HG02943 (cell line): ENCODE data around the gene PPHLN1.

Experiments
- ATAC-seq: cut with Tn5 transposase; IDR thresholded peaks from one replicate; pipeline ENCODE4 v1.9.1; 2021; ENCODE audit warnings: mild to moderate bottlenecking, low read depth, moderate library complexity; ENCODE audit not compliant: unreplicated experiment

Gene PPHLN1

GRCh38 chr12:42325653-42326474, at the start of gene PPHLN1, which contains the start of gene ZCRB1:
TSS of gene PPHLN1 (plus strand) at chr12:42326167. CDS start at chr12:42335903, 9,736 bp downstream.
TSS of gene ZCRB1 (minus strand) at chr12:42326094. CDS start at chr12:42324102, 1,992 bp downstream.
- ATAC-seq = peak; percentile 87

GRCh38 chr12:42277396-42278127, 48.4 kb upstream of the PPHLN1 start:
- no peak for ATAC-seq

GRCh38 chr12:42278128-42278510, 47.8 kb upstream of the PPHLN1 start:
- ATAC-seq = no peak

- ATAC-seq = no peak
Measured at GRCh38 chr12:42281278-42281677, 44.7 kb upstream of the PPHLN1 start.

GRCh38 chr12:42281844-42282243, 44.1 kb upstream of the PPHLN1 start:
- ATAC-seq = no peak

- no peak for ATAC-seq
Measured at GRCh38 chr12:42282294-42282693, 43.7 kb upstream of the PPHLN1 start.

GRCh38 chr12:42283739-42284138, 42.2 kb upstream of the PPHLN1 start:
- no peak for ATAC-seq

- no peak for ATAC-seq
Measured at GRCh38 chr12:42284157-42284556, 41.8 kb upstream of the PPHLN1 start.

- no peak for ATAC-seq
Measured at GRCh38 chr12:42284876-42285275, 41.1 kb upstream of the PPHLN1 start.

GRCh38 chr12:42285431-42285830, 40.5 kb upstream of the PPHLN1 start:
- no peak for ATAC-seq

- no peak for ATAC-seq
Measured at GRCh38 chr12:42286741-42287140, 39.2 kb upstream of the PPHLN1 start.

GRCh38 chr12:42288544-42288943, 37.4 kb upstream of the PPHLN1 start:
- ATAC-seq = no peak

- no peak for ATAC-seq
Measured at GRCh38 chr12:42291680-42292079, 34.3 kb upstream of the PPHLN1 start.

GRCh38 chr12:42296503-42297109, 29.4 kb upstream of the PPHLN1 start:
- ATAC-seq = no peak

- no peak for ATAC-seq
Measured at GRCh38 chr12:42298887-42299286, 27.1 kb upstream of the PPHLN1 start.

GRCh38 chr12:42299392-42300308, 26.3 kb upstream of the PPHLN1 start:
- ATAC-seq = peak; percentile 76

- no peak for ATAC-seq
Measured at GRCh38 chr12:42306297-42306696, 19.7 kb upstream of the PPHLN1 start.

GRCh38 chr12:42308390-42308789, 17.6 kb upstream of the PPHLN1 start:
- no peak for ATAC-seq

- ATAC-seq = no peak
Measured at GRCh38 chr12:42309996-42310395, 16.0 kb upstream of the PPHLN1 start.

- no peak for ATAC-seq
Measured at GRCh38 chr12:42315108-42315507, 10.9 kb upstream of the PPHLN1 start.
